Measurements from ENCODE around the gene NEUROD2.

GRCh38 chr17:39618956-39619785 lies 11.5 kb upstream of the NEUROD2 start:
- TF ChIP-seq POLR2AphosphoS5 (IDR thresholded peaks at IDR 0.05; ENCODE audit: low read depth, low read length) (no peak), TAF1 (IDR thresholded peaks at IDR 0.05; ENCODE audit: borderline replicate concordance, low read depth, low read length) (no peak), POLR2A (IDR thresholded peaks at IDR 0.05; ENCODE audit: low read depth, low read length) (no peak)

Data from GM12892 (cell line).